Measurements from ENCODE around the gene ADH7.

Gene ADH7

DNA sequence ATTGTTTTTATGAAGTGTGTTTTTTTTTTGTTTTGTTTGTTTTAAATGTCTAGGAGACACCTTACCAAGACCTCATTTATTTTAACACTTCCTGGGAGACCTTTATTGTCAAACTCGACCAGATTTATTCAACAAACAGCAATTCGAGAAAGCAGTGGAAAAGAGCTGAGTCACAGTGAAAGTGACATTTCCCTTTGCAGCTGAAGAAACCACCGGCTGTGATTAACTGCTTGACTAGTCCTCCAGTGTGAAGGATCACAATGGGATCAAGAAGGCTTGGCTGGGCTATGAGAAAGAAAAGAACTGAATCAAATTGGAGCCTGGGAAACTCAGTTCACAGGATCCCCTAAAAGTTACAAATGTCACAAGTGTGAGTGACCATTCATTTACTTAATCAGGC lies 11.9 kb upstream of the ADH7 start:
- TF ChIP-seq GATA3 (IDR thresholded peaks at IDR 0.05; ENCODE audit: low read depth, low read length): no peak

DNA sequence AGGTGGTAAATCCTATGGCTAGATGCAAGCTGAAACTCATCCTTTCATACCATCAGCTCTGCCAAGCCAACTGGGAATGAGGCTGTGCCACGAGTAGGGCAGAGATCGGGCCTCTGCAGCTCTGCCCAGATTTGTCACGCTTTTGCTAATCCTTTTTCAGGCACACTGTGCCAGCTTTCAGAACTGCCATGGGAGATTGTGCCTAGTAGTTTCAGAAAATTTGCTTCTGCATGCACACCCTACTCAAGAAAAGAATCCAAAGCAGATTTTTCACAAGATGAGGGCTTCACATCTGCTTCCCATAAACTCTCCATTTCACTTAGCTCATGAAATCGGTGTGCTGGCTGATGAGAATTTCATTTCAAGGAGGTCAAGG lies 3.3 kb upstream of the ADH7 start:
- no peak for TF ChIP-seq GATA2 (IDR thresholded peaks at IDR 0.05; ENCODE audit: low read depth, low read length)
- no peak for TF ChIP-seq GATA3 (IDR thresholded peaks at IDR 0.05; ENCODE audit: low read depth, low read length)

DNA sequence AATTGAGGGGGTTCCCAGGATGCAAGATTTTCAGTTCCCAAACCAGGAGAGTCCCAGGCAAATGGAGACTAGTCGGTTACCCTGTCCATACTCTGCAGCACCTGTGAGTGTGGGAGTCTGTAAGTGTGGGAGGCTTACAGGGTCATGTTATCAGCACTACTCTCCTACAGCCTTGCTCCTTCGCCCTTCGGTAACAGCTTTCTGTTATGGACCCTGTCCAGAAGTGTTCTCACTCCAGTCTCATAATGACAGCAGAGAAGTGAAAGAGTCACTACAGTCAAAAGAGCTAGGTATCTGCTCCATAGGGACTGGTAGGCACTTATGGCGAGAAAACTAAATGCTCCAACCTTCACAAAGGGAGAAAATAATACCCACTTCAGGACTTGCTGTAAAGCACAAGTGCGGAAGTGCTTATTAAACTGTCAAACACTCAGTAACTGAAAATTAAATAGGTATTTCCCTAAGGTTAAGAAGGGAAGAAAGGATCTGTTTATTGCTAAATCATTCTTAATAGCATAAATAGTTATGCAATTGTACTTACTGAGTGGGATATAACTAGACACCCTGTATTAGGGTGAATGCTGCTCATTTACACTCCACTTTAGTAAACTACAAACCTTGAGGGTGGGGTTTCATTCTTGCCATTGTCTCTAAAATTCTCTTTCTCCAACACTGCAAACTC lies 2.7 kb upstream of the ADH7 start:
- TF ChIP-seq GATA2 (IDR thresholded peaks at IDR 0.05; ENCODE audit: low read depth, low read length): no peak
- no peak for TF ChIP-seq GATA3 (IDR thresholded peaks at IDR 0.05; ENCODE audit: low read depth, low read length)

GRCh38 chr4:99436976-99437722 lies 2.0 kb upstream of the ADH7 start:
- TF ChIP-seq GATA3 (IDR thresholded peaks at IDR 0.05; ENCODE audit: low read depth, low read length) (no peak), GATA2 (IDR thresholded peaks at IDR 0.05; ENCODE audit: low read depth, low read length) (no peak)

- no peak for TF ChIP-seq GATA3 (IDR thresholded peaks at IDR 0.05; ENCODE audit: low read depth, low read length)
These were observed 1.3 kb upstream of the ADH7 start for GRCh38 chr4:99436462-99436861.

GRCh38 chr4:99430106-99430505 lies 5.0 kb downstream of the ADH7 start:
- TF ChIP-seq GATA3 (IDR thresholded peaks at IDR 0.05; ENCODE audit: low read depth, low read length) (no peak), GATA2 (IDR thresholded peaks at IDR 0.05; ENCODE audit: low read depth, low read length) (no peak)

- TF ChIP-seq GATA3 (IDR thresholded peaks at IDR 0.05; ENCODE audit: low read depth, low read length) (no peak), GATA2 (IDR thresholded peaks at IDR 0.05; ENCODE audit: low read depth, low read length) (no peak)
These were observed 18.0 kb downstream of the ADH7 start for GRCh38 chr4:99417125-99417524.

DNA sequence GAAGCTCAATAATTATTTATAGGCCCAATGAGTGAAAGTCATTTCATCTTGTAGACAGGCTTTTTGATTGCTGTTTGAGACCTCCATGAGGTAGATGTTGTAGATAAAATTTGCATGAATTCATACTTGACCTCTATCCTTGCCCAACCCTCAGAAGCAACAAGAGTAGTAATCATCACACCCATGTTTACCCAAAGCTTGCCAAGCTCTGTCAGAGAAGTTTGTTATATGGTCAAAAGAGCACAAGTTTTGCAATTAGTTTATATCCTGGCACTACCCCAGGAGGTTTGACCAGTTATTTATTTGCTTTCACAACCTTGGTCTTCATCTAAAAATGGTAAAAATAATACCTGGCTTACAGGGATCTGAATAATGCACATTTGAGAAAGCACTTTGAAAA lies 20.7 kb downstream of the ADH7 start:
- TF ChIP-seq GATA2 (IDR thresholded peaks at IDR 0.05; ENCODE audit: low read depth, low read length): no peak
- TF ChIP-seq GATA3 (IDR thresholded peaks at IDR 0.05; ENCODE audit: low read depth, low read length): no peak

DNA sequence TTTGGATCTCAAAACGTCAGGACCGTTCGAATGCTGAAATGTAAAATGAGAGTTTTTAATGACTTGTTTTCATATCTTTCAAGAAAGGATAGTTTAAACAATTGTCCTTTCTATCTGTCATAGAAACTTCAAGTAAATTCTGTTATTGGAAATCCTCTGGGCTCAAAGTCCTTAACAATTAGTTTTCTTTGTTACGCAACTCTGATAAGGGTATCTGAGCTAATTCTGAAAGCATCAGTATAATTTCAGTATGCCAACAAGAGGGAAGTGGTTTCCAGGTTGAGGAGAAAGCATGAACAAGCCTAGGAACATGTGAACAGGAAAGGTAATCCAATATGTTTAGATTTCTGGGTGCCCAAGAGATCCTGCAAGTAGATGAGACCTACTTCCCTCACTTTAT lies 22.0 kb downstream of the ADH7 start:
- TF ChIP-seq GATA2 (IDR thresholded peaks at IDR 0.05; ENCODE audit: low read depth, low read length) (no peak), GATA3 (IDR thresholded peaks at IDR 0.05; ENCODE audit: low read depth, low read length) (no peak)

GRCh38 chr4:99411041-99411440 lies 24.1 kb downstream of the ADH7 start:
- no peak for TF ChIP-seq GATA2 (IDR thresholded peaks at IDR 0.05; ENCODE audit: low read depth, low read length)
- TF ChIP-seq GATA3 (IDR thresholded peaks at IDR 0.05; ENCODE audit: low read depth, low read length): no peak

DNA sequence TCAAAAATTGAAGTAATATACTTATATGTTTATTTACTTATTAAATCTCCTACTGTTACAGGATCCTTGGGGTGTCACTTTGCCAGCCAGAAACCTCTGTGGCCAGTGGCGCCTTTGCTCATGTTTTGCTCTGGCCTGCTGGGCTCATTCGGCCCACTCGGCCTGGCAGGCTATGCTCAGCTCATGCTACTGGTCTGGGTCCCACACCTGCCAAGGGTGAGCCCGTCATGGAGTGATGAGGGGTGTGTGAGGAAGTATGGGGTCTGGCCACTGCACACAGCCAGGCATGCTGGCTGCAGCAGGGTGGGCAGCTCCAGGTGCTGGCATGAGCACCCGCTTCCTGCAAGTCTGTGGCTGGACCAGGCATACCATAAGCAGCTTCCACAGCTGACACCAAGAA lies 25.1 kb downstream of the ADH7 start:
- no peak for TF ChIP-seq GATA2 (IDR thresholded peaks at IDR 0.05; ENCODE audit: low read depth, low read length)
- no peak for TF ChIP-seq GATA3 (IDR thresholded peaks at IDR 0.05; ENCODE audit: low read depth, low read length)

GRCh38 chr4:99408346-99408745 lies 26.8 kb downstream of the ADH7 start:
- no peak for TF ChIP-seq GATA3 (IDR thresholded peaks at IDR 0.05; ENCODE audit: low read depth, low read length)
- no peak for TF ChIP-seq GATA2 (IDR thresholded peaks at IDR 0.05; ENCODE audit: low read depth, low read length)

- TF ChIP-seq GATA2 (IDR thresholded peaks at IDR 0.05; ENCODE audit: low read depth, low read length) (no peak), GATA3 (IDR thresholded peaks at IDR 0.05; ENCODE audit: low read depth, low read length) (no peak)
These were observed 29.6 kb downstream of the ADH7 start for GRCh38 chr4:99405433-99406115.

GRCh38 chr4:99404595-99405287 lies 30.4 kb downstream of the ADH7 start:
- TF ChIP-seq GATA3 (IDR thresholded peaks at IDR 0.05; ENCODE audit: low read depth, low read length) (no peak), GATA2 (IDR thresholded peaks at IDR 0.05; ENCODE audit: low read depth, low read length) (no peak)
